Measurements from ENCODE around the gene CD2AP.

The CD2AP gene

GRCh38 chr6:47573109-47573508, 95.5 kb downstream of the CD2AP start:
- TF ChIP-seq CTCF (IDR thresholded peaks at IDR 0.05; ENCODE audit: low read depth, low read length, missing control alignments): no peak
- H3K4me3 ChIP-seq (ENCODE audit: low read depth, low read length): no peak overlapping the region
- in situ Hi-C loops (cut with HindIII; ENCODE audit: low sequenced_read_pairs): no loop called here
- no peak for DNase-seq (ENCODE audit: low read depth)

- DNase-seq (ENCODE audit: low read depth): no peak
- TF ChIP-seq CTCF (IDR thresholded peaks at IDR 0.05; ENCODE audit: low read depth, low read length, missing control alignments): no peak
- in situ Hi-C loops (cut with HindIII; ENCODE audit: low sequenced_read_pairs): no loop called here
- H3K4me3 ChIP-seq (ENCODE audit: low read depth, low read length): no peak overlapping the region
These were observed 97.2 kb downstream of the CD2AP start for GRCh38 chr6:47574789-47575188.

GRCh38 chr6:47579040-47579439, 101.5 kb downstream of the CD2AP start:
- TF ChIP-seq CTCF (IDR thresholded peaks at IDR 0.05; ENCODE audit: low read depth, low read length, missing control alignments): no peak

GRCh38 chr6:47581591-47581990, 104.0 kb downstream of the CD2AP start:
- TF ChIP-seq CTCF (IDR thresholded peaks at IDR 0.05; ENCODE audit: low read depth, low read length, missing control alignments): no peak
- H3K4me3 ChIP-seq (ENCODE audit: low read depth, low read length): no peak overlapping the region
- in situ Hi-C loops (cut with HindIII; ENCODE audit: low sequenced_read_pairs): loop anchor here (5.0 kb wide), 1 partner anchor 104 kb away; the partner anchor contains the start of gene CD2AP
- no peak for DNase-seq (ENCODE audit: low read depth)

More at GRCh38 chr6:47579040-47579439, 101.5 kb downstream of the CD2AP start:
- no peak for DNase-seq (ENCODE audit: low read depth)
- H3K4me3 ChIP-seq (ENCODE audit: low read depth, low read length): no peak overlapping the region
- in situ Hi-C loops (cut with HindIII; ENCODE audit: low sequenced_read_pairs): no loop called here

GRCh38 chr6:47587493-47587892, 109.9 kb downstream of the CD2AP start:
- TF ChIP-seq CTCF (IDR thresholded peaks at IDR 0.05; ENCODE audit: low read depth, low read length, missing control alignments): no peak
- in situ Hi-C loops (cut with HindIII; ENCODE audit: low sequenced_read_pairs): no loop called here
- H3K4me3 ChIP-seq (ENCODE audit: low read depth, low read length): no peak overlapping the region
- DNase-seq (ENCODE audit: low read depth): no peak

GRCh38 chr6:47592131-47592840, 114.7 kb downstream of the CD2AP start:
- in situ Hi-C loops (cut with HindIII; ENCODE audit: low sequenced_read_pairs): no loop called here
- DNase-seq (ENCODE audit: low read depth): no peak
- H3K4me3 ChIP-seq (ENCODE audit: low read depth, low read length): no peak overlapping the region
- no peak for TF ChIP-seq CTCF (IDR thresholded peaks at IDR 0.05; ENCODE audit: low read depth, low read length, missing control alignments)

All from astrocyte of the cerebellum (primary cell).